ENCODE measurements around the gene FBXO31.
"Not testable (repeated sequence)": the region's sequence is repeated elsewhere in the genome, so short reads cannot be mapped to it uniquely, and the experiment has no call there.

Gene FBXO31

DNA sequence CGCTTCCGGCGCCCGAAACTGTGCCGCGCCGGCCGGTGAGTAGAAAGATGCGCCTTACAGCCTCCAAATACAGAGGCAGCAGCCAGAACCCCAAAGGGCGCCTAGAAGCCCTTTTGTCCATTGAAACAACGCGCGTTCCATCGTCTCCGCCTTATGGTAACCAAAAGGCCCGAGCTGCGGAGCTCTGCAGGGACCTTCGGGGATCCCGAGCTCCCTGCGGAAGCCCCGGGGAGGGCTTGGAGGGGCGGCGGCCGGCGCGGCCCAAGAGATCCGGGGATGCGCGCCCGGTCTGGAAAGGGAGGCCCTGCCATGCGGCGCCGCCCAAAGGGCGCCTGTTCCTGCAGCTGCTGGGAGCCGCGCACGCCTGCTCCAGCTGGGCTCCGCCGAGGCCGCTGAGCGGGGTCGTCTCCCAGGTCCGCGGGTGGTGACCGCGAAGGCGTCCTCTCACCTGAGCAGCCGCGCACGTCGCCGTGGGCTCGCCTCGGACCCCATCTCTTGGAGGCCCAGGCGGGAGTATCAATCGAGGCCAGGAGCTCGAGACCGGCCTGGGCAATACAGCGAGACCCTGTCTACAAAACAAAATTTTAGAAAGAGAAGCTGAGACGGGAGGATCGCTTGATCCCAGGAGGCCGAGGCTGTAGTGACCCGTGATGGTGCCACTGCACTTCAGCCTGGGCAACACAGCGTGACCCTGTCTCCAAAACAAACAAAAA is 742 bp upstream of the FBXO31 start:
- DNase-seq (ENCODE audit: low spot score), result peak; percentile 43

DNA sequence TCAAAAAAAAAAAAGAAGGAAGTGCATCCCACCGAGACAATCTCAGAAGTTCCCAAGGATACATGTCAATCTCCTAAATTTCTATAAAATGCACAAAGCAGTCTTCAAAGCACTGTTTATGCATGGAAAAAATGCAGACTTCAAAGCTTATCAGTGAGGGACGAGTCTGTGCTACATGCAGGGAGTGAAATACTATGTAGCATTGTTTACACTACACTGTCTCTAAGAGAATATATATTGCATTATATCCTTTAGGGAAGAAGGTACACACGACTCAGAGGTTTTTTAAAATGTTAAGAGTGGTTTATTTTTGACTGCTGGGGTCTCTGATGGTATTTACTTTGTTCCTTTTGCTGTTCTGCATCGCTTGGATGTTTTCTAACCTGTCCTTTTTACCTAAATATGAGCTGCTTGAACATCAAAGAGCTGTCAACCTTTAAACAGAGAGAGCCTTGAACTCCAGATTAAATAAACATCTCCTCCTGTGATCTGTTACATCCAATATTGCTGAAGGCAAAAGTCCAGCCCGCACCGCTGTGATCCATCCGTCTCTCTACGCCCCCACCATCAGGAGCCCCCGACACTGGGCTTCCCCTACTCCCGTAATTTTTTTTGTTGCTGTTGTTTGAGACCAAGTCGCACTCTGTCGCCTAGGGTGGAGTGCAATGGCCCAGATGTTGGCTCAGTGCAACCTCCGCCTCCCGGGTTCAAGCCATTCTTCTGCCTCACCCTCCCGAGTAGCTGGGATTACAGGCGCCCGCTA is 1.4 kb downstream of the FBXO31 start:
- DNase-seq (ENCODE audit: low spot score), result no peak

DNA sequence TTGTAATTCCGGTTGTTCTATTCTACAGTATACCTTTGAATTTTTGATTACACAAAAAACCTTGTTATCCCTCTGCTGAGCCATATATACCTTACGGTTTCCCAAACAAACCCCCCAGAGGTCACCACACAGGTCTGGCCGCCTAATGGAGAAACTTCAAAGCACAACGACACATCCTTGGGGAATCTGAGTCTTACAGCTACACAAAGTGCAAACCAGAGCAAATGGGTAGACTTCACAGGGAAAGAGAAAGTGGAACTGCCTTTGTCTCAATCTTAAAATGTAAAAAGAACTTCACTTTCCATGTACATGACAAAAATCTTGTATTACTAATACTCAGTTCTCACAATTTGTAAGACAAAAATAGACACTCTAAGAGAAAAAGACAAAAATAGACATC is 2.7 kb downstream of the FBXO31 start:
- peak; percentile 24 for DNase-seq (ENCODE audit: low spot score)

DNA sequence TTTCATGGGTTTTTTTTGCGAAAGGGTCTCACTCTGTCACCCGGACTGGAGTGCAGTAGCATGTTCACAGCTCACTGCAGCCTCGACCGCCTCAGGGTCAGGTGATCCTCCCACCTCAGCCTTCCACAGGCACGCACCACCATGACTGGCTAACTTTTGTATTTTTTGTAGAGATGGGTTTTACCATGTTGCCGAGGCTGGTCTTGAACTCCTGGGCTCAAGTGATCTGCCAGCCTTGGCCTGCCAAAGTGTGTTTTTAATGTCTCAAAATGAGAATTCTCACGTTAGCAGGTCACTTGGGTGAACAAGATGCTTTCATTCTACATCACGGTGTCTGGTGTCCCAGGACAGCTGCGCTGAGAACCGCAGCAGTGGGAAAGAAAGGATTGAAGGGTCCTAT is 3.2 kb downstream of the FBXO31 start:
- peak; percentile 32 for DNase-seq (ENCODE audit: low spot score)

DNA sequence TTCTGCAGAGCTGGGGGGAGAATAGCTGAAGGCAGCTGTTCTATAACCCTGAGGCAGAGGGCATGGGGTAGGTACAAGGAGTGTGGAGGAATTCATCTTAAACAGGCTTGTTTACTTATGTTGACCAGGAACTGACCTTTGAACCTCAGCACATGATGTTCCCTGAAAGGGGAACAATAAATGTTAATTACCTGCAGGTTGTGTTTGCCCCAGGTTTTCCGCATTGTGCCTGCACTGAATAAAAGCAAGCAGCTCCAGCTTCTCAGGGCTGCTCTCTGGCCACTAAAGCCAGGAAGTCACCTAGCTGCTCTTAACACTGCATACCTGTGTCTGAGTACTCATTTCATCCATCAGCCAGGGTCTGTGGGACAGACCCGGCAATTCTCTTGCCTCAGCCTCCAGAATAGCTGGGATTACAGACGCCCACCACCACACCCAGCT is 4.2 kb downstream of the FBXO31 start:
- DNase-seq (ENCODE audit: low spot score), result not testable (repeated sequence)

DNA sequence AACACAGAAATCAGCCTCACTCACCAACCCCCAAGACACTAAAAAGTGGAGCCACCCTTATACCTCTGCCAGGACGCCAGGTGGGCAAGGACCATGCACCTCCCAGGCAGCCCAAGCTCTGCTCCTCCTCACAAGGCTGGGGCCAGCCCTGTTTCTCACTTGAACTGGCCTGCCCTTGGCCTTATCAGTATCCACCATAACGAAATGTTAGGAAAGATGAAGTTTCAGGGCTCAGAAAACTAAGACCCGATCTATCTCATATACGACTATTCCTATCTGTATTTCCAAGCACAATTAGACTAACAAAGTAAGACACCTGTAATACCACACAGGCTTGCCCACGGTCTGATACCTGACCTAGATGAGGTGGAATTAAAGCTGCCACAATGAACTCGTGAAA is 6.9 kb downstream of the FBXO31 start:
- DNase-seq (ENCODE audit: low spot score), result no peak

DNA sequence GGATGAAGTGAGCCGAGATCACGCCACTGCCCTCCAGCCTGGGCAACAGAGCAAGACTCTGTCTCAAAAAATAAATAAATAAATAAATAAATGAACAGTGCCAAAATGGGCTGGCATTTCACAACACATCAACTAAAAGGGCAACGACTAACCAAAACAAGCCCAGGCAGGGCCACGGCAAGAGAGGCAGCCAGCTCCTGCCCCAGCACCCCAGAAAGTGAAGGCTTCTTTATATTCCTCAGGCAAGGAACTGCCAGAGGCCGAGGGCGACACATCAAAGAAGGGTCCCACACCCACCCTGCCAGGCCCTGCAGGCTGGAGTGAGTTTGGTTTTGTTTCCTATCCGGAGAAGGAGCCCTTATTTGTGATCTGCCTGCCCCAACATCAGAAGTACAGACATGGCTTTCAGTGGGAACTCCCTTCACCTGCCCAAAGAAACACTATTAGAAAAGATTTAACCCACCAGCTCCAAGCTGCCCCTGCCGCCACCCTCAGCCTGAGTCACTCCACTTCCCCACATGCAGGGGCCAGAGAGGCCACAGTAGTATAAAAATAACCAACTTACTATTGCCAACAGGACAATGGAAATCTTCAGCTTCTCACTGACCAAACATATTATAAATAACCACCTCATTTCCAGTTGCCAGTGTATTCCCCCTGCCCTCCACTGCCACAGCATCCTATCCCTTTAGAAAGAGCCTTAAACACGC is 8.0 kb downstream of the FBXO31 start:
- no peak for DNase-seq (ENCODE audit: low spot score)

DNA sequence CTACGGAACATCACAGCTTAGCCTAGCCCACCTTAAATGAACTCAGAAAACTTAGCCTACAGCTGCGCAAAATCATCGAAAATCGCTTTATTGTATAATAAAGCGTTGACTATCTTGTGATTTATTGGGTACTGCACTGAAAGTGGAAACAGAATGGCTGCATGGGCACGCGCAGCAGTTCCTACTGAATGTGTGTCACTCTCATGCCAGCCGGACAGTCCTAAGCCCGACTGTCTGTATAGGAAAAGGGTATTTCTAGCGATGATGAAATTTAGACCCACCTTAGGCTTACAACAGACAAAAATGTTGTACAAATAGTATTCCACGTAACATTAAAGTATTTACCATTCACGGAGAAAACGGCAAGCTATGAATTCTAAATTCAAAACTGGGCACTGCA is 9.3 kb downstream of the FBXO31 start:
- no peak for DNase-seq (ENCODE audit: low spot score)

DNA sequence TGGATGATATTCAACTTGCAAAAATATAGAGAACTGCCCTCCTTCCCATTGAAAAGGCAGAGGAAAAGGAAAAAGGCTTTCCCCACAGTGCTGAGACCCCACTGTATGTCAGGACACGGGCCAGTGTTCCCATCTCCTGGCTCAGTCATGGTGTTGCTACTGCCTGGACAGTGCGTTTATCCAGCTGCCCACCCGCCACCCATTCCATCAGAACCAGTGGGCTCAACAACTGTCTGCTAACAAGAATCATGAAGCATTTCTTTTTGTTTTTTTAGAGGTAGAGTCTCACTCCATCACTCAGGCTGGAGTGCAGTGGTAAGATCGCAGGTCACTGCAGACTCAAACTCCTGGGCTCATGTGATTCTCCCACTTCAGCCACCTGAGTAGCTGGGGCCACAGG is 11.3 kb downstream of the FBXO31 start:
- no peak for DNase-seq (ENCODE audit: low spot score)

DNA sequence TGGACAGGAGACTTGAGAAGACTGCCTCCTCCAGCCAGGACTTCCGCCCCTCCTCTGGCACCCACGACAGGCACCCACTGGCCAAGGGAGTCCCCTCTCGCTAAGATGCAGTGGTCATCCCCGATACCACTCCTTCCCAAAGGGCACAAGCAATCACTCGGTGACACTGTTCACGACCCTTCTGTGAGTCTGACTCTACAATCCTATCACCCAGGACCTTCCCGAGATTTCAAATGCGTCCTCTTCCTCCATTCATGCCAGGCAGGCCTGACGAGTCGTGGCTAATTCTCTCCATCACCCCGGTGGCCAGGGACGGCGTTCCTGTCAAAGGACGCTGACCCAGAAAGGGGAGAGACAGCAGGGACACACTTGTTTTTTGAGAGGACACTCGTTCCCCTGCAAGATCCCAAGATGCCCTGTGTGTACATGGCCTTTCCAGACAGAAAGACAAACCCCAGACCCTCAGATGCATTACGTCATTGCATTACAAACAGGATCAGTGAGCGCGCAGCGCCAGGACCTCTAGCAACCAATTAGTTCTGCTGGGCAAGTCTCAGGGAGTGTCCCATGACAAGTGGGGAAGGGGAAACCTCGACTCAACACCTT is 12.2 kb downstream of the FBXO31 start:
- no peak for DNase-seq (ENCODE audit: low spot score)

DNA sequence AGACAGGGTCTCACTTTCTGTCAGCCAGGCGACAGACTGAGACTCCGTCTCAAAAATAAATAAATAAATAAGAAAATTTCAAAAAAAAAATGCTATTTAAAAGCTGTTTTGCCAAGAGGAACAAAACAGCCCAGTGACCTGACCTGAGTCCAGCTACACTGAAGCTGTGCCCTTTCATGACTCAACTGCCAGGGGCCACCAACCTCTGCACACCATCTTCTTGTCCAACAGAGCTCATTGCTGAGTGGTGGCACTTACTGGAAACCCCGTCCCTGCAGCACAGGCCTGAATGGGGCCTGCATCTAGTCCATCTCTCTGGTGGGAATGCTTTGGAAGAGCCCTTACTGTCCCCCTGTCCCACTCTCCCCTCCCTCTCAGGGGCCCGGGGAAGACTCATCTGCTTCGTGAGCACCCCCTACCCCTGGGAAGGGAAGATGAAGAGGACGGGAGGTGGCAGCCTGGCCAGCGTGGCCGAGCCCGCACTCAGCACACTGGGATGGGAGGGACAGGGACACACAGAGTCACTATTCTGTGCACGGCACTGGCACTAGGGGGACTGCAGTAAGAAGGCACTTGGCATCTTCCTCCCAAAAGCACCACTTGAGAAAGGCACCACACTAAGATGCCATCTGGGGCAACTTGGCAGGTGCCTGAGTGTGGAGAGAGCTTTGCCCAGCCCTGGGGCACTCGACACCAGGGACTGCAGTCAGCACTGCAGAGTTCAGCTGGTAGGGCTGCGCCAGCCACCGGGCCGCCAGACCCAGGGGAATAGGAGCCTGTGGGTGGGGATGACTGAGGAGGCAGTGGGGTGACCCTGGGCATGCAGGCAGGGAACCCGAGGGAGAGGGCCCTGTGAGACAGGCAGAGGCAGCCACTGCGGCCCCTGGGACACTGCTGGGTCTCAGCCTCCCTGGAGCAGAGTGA is 13.5 kb downstream of the FBXO31 start:
- no peak for DNase-seq (ENCODE audit: low spot score)

DNA sequence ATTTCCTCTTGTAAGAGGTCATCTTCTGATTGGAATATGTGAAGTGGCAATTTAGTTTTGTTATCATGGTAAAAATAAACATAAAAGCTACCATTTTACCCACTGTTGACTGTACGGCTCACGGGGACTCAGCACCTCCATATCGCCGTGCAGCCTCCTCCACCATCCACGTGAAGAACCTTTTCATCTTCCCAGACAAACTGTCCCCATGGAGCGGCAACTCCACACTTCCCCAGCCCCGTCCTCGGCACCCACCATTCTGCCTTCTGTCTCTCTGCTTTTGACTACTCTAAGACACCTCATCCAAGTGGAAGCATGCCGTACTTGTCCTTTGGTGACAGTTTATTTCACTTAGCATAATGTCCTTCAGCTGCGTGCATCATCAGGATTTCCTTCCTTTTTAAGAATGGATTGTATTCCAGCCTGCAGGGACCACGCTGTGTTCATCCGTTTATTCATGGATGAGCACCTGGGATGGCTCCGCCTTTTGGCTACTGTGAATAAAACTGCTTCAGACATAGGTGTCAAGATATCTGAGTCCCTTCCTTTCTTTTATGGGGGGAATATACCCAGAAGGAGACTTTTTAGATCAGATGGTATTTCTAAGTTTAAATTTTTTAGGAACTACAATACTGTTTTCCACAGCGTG is 14.3 kb downstream of the FBXO31 start:
- DNase-seq (ENCODE audit: low spot score), result no peak

DNA sequence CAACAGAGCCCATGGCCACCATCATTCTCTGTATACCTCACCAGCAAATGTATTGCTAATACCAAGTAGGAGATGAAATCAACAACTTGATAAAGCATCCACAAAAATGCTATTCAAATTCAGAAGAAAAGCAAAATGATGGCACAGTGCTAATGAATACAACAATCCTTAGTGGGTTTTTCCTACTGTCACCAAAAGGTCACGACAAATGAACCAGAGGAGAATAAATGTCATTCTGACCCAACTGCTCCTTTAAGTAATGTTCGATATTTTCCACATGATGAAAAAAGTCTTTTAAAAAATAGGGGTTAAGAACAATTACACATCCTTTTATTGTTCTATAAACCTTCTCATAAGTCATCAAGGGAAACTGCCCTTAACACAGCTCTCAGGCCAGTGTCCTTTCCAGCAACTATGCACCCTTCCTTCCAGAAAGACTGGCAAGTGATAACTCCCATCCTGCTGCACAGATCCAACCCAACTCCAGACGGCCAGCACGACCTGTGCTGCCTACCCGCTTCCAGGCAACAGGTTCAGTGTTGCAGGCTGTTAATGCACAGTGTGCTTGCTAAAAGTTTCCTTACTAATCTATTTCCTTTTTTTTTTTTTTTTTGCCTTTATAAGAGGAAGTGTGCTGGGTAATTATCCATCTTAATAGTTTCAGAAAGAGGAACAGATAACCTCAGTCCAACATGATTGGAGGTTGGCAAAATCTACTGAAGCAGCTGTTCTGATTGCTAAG is 15.4 kb downstream of the FBXO31 start:
- DNase-seq (ENCODE audit: low spot score), result no peak

DNA sequence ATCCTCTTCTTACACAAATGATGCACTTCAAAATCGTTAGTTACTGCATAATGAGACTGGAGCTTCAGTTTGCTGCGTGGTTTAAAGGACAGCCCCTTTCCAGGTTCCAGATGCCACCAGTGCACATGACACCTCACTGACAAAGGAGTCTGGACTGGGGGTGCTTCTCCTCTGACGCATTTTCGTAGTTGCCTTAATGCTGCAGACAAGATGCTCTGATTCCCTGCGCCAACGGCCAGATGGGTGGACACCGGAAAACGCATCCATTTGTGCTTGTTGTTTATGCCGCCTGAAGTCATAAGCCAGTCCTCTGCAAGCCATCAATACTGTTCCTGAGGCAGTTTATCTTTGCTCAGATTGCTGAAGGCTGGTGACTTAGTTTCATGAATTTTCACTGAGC is 16.0 kb downstream of the FBXO31 start:
- no peak for DNase-seq (ENCODE audit: low spot score)

DNA sequence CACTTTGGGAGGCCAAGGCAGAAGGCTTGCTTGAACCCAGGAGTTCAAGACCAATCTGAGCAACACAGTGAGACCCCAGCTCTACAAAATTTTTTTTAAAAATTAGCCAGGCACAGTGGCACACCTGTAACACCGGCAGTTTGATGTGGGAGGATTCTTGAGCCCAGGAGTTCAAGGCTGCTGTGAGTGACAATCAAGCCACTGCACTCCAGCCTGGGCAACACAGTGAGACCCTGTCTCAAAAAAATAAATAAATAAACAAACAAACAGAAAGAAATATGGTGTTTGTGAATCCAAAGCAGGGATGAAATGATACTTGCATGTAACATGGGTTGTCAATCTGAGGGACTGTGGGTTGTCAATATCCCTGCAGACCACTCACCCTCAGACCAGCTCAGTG is 16.6 kb downstream of the FBXO31 start:
- DNase-seq (ENCODE audit: low spot score), result no peak

DNA sequence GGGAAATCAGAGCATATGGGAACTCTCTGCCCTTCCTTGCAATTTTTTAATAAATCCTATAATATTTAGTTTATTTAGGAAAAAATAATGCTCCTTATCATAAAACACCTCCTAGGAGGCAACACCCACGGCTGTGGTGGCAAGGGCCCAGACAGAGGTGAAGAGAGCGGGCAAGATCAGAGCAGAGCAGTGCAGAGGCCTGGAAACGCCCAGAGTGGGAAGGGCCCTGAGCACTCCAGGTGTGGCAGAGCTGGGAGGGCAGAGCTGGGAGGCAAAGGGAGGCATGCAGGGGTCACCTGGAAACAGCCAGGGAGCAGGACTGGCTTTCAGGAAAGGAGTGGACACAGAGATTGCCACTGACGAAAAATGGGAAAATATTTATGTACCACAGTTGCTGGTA is 17.3 kb downstream of the FBXO31 start:
- no peak for DNase-seq (ENCODE audit: low spot score)

DNA sequence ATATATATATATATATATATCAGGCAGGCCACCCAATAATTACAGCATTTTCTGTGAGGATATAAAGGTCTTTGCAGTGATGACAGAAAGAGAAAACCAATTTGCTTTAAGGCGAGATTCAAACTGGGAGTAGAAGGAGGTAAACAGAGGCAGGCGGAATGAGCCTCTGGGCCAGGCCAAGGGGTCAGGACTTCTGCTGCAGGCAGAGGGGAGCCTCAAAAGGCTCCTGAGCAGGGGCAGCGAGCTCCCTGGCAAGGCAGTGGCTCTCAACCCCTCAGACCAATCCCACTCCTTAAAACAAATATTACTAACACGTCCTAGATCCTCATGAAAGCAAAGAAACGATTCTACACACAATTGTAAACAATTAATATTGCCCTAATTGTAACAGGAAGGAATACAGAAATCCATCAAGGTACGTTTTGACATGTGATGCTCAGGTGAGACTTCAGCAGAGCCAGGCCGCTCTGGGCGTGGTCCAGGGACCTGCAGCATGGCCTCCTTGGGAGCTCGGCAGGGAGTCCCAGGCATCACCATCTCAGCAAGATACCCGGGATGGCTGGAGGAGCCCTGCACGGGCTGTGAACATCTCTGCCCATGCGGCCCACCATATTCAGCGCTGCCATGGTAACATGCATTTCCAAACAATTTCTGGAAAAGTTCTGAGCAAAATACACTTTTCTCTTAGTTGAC is 18.4 kb downstream of the FBXO31 start:
- DNase-seq (ENCODE audit: low spot score), result no peak

DNA sequence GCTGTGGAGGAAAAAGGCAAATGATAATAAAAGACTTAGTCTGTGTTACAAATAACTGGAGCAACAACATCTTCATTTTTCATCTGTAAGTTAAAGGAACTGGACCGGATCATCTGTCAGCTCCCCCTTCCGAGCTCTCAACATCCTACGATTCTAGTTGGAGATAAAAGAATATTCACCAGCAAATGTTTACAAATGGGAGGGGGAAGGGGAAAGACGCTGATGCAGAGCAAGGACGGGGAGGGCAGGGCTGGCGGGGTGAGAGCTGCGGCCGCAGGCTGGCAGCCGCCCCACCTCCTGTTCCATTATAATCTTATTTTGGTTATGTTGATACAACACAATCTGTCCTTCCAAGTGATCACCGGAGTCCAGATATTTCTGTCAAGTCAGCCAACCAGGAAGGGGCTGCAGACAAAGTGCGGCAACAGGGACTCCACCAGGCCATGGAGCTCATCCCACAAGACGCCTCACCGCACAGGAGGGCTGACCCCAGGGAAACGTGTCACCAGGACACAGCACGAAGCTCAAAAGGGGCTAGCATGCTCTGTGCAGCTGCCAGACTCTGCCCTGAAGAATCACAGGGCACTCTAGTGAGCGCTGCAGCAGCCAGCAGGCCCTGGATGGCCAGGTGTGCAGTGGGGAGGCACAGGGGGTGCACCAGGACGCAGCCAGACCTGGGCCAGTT is 19.7 kb downstream of the FBXO31 start:
- DNase-seq (ENCODE audit: low spot score), result no peak

Data from activated CD4-positive, alpha-beta T cell treated with anti-CD3 and anti-CD28 coated beads, Interleukin-2, Interleukin-4, amounts not matched to agents 100 ng/mL and 50 ng/mL, durations not matched to agents 16 hours and 8 hours (primary cell).